GM18517 (cell line): Measurements from ENCODE around the gene ATG10.
"Not testable (repeated sequence)": the region's sequence is repeated elsewhere in the genome, so short reads cannot be mapped to it uniquely, and the experiment has no call there.

Experiments
- ATAC-seq: cut with Tn5 transposase; IDR thresholded peaks from one replicate; pipeline ENCODE4 v1.9.1; 2021; ENCODE audit warnings: mild to moderate bottlenecking, moderate library complexity; ENCODE audit not compliant: unreplicated experiment

The ATG10 gene

GRCh38 chr5:82109013-82109412 lies 137.2 kb downstream of the ATG10 start:
- no peak for ATAC-seq

- ATAC-seq: not testable (repeated sequence)
Observed at GRCh38 chr5:82109915-82110314, 138.1 kb downstream of the ATG10 start.

DNA sequence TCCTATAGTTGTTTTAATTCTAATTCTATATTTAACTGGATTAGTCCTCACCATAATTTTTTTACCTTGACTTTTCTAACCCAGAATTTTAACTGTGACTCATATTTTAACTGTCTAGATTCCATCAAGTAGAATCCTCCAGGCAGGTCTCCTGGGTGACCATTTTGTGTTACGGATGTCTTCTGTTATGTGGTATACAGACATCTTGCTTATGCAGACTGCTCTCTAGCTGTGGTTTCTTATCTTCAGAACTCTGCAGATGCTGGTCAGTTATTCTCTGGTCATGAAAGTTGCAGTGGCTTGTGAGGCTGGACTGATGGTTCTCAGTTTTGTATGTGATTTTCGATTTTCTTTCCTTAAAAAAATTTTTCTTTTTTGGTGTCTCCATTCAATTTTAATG lies 139.4 kb downstream of the ATG10 start:
- peak; percentile 46 for ATAC-seq

- ATAC-seq: no peak
Observed at GRCh38 chr5:82115858-82116257, 144.0 kb downstream of the ATG10 start.

DNA sequence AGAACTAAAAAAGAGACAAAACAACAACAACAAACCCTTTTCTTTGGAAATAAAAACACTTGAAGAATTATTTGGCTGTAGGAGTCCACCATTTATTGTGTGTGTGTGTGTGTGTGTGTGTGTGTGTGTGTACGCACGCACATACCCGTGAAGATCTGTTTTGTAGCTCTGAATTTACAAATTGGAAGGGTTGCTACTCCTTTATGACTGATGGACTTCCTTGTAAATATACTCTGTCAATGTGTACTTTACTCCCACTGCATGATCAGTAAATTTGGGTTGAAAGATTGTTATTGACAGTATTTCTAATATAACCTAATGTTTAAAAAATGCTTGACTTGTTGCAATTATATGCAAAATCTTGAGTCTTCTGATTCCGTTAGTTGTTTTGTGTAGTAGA lies 148.1 kb downstream of the ATG10 start:
- no peak for ATAC-seq

DNA sequence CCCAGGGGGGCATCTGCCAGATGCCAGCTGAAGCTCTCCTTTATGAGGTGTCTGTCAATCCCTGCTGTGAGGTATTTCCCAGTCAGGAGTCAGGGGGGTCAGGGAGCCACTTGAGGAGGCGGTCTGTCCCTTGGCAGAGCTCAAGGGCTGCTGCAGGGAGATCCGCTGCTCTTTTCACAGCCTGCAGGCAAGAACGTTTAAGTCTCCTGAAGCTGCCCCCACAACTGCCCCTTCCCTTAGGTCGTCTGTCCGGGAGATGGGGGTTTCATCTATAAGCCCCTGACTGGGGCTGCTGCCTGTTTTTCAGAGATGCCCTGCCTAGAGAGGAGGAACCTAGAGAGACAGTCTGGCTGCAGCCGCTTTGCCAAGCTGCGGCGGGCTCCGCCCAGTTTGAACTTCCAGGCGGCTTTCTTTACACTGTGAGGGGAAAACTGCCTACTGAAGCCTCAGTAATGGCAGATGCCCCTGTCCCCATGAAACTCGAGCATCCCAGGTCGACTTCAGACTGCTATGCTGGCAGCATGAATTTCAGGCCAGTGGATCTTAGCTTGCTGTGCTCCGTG lies 158.0 kb downstream of the ATG10 start:
- no peak for ATAC-seq

DNA sequence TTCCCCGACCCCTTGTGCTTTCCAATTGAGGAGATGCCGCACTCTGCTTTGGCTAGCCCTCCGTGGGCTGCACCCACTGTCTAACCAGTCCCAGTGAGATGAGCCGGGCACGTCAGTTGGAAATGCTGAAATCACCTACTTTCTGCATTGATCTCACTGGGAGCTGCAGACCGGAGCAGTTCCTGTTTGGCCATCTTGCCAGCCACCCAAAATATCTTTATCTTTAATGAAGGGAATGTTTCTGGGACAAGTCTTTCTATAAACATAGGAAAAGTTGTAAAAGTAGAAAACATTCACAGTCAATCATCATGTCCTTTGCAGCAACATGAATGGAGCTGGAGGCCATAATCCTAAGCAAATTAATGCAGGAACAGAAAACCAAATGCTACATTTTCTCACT lies 158.8 kb downstream of the ATG10 start:
- no peak for ATAC-seq

DNA sequence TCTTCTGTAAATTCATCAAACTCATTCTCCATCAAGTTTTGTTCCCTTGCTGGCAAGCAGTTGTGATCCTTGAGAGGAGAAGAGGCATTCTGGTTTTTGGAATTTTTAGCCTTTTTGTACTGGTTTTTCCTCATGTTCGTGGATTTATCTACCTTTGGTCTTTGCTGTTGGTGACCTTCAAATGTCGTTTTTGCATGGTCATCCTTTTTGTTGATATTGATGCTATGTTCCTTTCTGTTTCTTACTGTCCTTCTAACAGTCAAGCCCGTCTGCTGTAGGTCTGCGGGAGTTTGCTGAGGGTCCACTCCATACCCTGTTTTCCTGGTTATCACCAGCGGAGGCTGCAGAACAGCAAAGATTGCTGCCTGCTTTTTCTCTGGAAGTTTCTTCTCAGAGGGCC lies 165.4 kb downstream of the ATG10 start:
- ATAC-seq: no peak

DNA sequence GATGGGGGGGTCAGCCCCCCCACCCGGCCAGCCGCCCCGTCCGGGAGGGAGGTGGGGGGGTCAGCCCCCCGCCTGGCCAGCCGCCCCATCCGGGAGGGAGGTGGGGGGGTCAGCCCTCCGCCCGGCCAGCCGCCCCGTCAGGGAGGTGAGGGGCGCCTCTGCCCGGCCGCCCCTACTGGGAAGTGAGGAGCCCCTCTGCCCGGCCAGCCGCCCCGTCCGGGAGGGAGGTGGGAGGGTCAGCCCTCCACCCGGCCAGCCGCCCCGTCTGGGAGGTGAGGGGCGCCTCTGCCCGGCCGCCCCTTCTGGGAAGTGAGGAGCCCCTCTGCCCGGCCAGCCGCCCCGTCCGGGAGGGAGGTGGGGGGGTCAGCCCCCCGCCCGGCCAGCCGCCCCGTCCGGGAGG lies 168.0 kb downstream of the ATG10 start:
- not testable (repeated sequence) for ATAC-seq

- ATAC-seq: no peak
Observed at GRCh38 chr5:82142217-82142841, 170.5 kb downstream of the ATG10 start.

GRCh38 chr5:82142928-82143577 lies 171.2 kb downstream of the ATG10 start:
- ATAC-seq: no peak

- ATAC-seq: no peak
Observed at GRCh38 chr5:82147860-82148573, 176.2 kb downstream of the ATG10 start.

- ATAC-seq: no peak
Observed at GRCh38 chr5:82149434-82149833, 177.6 kb downstream of the ATG10 start.

DNA sequence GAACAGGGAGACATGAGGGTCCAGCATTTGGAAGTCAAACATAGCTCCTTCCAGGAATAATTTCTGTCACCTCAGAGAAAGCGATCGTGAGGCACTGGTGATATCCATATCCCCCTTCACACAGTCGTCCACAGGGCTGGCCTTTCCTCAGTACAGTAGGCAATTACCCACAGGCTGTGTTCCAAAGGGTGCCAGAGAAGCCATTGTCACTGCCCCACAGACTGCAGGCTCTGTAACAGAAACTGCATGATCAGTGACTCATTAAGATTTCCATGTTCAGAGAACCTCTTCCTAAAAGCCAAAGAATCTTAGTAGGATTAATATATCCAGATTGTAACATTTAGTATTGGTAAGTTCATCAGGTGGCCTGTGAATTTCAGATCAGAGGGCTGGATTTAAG lies 178.7 kb downstream of the ATG10 start:
- no peak for ATAC-seq

- ATAC-seq: no peak
Observed at GRCh38 chr5:82151204-82151603, 179.4 kb downstream of the ATG10 start.

DNA sequence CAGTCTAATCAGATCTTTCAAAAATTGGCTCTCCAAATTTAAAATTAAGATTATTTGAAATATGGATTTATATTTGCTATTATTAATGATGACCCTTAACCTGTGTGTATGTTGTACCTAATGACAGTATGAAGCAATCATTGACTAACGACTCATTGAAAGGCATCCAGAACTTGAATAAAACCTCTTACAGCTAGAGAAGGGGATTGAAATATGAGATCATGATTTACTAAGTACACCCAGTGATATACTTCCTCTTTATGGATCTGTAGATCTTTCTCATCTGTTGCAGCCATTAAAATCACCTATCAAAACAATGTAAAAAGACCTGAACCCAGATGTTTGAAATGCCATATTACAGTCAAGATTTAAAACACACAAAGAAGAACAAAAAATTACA lies 179.8 kb downstream of the ATG10 start:
- no peak for ATAC-seq

GRCh38 chr5:82152978-82153481 lies 181.2 kb downstream of the ATG10 start:
- ATAC-seq: no peak

GRCh38 chr5:82154776-82155175 lies 183.0 kb downstream of the ATG10 start:
- ATAC-seq: no peak

DNA sequence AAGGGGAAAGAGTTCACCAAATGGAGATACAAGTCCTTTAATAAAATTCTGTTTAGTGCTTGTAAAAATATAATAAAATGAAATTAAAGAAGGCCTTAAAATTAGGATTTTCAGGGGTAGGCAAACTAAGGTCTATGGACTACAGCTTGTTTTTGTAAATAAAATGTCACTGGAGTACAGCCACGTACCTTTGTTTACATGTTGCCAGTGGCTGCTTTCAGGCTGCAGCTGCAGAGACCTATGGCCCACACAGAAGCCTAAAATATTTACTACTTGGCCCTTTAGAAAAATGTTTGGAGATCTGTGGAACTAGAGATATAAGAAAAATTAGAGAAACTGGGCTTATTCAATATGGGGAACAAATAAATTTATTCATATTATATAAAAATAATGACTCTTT lies 183.5 kb downstream of the ATG10 start:
- ATAC-seq: no peak

- no peak for ATAC-seq
Observed at GRCh38 chr5:82156874-82157273, 185.1 kb downstream of the ATG10 start.

DNA sequence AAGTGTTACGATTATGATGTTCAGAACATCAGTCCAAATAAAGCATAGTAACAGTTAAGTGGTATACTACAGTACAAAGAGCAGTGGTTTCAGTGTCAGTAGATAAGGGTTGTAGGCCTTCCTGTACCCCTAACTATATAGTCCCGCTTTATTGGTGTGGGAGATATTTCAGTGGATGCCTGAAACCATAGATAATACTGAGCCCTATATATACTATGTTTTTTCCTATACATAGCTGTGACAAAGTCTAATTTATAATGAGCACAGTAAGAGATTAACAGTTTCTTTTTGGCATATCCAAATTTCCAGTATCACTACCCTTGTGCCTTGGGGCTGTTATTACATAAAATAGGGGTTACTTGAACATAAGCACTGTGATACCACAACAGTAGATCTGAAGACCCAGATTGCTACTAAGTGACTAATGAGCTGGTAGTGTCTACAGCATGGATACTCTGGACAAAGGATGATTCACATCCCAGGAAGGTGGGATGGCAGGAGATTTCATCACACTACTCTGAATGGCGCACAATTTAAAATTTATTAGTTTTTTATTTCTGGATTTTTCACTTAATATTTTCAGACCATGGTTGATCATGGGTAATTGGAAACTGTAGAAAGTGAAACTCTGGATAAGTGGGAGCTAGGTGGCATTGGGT lies 187.1 kb downstream of the ATG10 start:
- ATAC-seq: no peak
